HG03139 (cell line): ENCODE measurements around the gene MYPOP.

Source experiments
- ATAC-seq: cut with Tn5 transposase; IDR thresholded peaks from one replicate; pipeline ENCODE4 v1.9.1; 2021; ENCODE audit not compliant: unreplicated experiment

Gene MYPOP, protein sequence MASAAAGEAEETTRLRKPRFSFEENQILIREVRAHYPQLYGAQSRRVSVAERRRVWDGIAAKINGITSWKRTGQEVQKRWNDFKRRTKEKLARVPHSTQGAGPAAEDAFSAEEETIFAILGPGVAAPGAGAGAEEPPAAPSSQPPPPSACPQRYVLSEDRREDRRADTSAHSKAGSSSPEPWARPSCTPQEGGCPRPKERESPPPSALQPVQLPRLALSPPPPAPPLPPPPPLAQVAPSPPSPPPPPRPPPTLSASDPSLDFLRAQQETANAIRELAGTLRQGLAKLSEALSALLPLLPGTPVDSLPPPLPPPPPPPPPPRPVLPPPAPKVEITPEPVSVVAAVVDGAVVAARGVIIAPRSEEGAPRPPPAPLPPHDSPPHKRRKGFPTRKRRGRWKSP

GRCh38 chr19:45901912-45902650 is at the start of gene MYPOP:
Gene MYPOP (minus strand): TSS chr19:45902613. CDS start chr19:45901773, 840 bp downstream.
- ATAC-seq = no peak

DNA sequence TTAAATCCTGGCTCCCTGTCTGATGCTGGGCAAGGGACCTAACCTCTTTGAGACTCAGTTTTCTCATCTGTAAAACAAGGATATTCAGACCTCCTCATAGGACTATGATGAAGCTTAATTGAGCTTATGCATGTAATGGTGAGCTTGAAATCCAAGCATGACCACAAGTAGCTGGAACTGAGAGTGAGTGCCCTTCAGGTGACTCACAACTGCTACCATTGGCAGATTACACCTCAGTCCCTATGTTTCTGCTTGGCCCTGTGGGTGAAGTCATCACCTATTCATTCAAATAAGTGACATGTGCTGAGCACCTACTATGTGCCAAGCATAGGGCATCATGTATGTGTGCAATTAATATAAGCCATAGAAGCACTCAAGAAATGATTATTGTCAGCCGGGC is 45.5 kb upstream of the MYPOP start:
- ATAC-seq = no peak

DNA sequence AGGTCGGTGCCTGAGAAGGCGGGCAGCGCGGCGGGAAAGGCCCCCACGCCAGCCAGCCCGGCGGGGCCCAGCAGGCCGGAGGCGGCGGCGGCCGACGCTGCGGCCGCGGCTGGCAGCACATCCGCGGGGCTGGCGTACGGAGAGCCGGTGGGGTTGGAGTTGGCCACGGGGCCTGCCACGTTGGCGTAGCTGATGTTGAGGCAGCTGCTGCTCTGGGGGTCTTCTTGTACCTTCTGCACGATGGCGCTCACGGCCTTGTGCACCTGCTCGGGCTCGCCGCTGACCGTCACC is 38.0 kb upstream of the MYPOP start:
- ATAC-seq = no peak

GRCh38 chr19:45939792-45940514 is 37.5 kb upstream of the MYPOP start:
- ATAC-seq = no peak

- no peak for ATAC-seq
Measured at GRCh38 chr19:45938733-45939319, 36.4 kb upstream of the MYPOP start.

GRCh38 chr19:45935267-45935666 is 32.9 kb upstream of the MYPOP start:
- ATAC-seq = no peak

GRCh38 chr19:45934551-45935230 is 32.3 kb upstream of the MYPOP start:
- ATAC-seq = no peak

DNA sequence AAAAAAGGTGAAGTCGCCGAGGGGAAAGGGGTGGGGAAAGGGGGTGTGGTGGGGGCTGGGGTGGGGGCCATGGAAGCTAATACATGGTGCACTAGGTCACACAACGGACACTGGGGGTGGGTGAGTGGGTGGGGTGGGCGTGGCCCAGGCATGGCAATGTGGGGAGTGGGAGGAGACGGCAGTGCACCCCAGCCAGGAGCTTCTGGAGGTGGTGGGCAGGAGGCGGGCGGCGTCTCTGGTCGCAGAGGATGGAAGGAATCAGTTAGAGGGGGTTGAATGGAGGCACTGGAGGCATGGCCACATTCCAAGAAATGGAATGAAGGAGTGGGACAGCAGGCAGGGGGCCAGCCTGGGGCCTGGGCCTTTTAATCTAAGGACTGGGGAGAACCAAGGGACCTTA is 31.3 kb upstream of the MYPOP start:
- no peak for ATAC-seq

- no peak for ATAC-seq
Measured at GRCh38 chr19:45931055-45931454, 28.6 kb upstream of the MYPOP start.

DNA sequence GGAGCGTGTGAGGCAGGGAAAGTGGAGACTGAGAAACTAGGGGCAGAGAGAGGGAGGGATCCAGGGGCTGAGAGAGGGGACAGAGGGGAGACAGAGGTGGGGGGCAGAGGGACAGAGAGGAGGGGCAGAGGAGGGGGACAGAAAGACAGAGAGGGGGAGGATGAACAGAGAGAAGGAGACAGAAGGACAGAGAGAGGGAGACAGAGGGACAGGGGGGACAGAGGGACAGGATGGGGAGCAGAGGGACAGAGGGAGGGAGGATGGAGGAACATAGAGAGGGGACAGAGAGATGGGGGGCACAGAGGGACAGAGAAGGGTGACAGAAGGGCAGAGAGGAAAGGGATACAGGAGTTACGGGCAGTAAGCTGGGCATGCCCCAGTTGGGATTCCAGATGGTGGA is 26.8 kb upstream of the MYPOP start:
- ATAC-seq = no peak

GRCh38 chr19:45927565-45928261 is 25.3 kb upstream of the MYPOP start:
- ATAC-seq = no peak

- ATAC-seq = no peak
Measured at GRCh38 chr19:45924891-45925447, 22.6 kb upstream of the MYPOP start.

DNA sequence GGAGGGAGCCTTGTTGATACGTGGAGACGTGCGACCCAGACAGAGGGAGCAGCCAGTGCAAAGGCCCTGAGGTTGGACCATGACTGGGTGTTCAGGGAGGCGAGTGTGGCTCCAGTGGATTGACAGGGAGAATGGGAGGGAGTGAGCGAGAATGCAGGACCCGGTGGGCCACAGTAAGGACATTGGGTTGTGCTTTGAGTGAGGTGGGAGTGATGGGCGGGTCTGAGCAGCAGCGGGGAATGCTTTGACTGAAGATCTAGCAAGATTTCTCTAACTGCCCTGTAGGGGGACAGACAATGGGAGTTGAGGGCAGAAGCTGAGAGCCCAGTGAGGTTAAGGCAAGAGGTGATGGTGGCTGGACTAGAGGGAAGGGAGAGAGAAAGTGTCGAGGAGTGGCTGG is 19.9 kb upstream of the MYPOP start:
- no peak for ATAC-seq

GRCh38 chr19:45920458-45920857 is 18.0 kb upstream of the MYPOP start:
- no peak for ATAC-seq

GRCh38 chr19:45919678-45920077 is 17.3 kb upstream of the MYPOP start:
- no peak for ATAC-seq

DNA sequence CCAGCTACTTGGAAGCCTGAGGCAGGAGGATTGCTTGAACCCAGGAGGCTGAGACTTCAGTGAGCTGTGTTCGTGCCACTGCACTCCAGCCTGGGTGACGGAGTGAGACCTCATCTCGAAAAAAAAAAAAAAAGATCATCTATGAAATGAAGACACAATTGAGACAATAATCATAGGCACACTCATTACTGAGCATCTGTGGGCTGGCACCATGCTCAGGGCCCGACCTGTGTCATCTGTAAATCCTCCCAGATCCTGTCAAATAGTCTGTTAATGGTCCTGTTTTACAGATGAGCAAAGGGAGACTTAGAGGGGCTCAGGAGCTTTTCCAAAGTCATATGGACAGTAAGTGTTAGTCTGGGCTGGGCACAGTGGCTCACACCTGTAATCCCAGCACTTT is 16.3 kb upstream of the MYPOP start:
- no peak for ATAC-seq

DNA sequence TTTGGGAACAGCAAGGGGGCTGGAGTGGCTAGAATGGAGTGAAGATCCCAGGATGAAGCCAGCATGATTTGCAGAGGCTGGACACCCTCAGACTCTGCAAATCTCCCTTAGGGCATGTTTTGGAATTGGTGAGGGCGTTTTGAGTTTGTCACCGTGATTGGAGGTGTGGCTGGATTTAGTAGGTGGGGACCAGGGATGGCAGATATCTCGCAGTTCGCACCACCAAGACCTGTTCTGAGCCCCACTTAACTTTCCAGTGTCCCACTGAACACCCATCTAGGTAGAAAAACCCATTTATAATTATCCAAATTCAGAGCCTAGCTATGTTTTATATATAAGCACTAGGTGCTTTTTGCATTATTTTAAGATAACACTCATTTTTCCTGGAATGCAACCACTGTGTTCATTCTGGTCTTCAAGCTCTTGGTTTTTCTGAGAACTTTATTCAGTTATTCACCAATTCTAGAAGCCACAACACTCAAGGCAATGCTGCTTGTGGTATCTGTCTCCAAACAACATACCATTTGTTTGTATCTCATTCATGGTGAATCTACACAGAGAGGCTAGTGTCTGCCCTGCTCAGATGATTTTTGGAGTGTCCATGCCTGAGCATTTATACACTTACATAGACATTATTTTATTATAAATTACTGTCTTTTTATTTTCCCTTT is 15.1 kb upstream of the MYPOP start:
- no peak for ATAC-seq

GRCh38 chr19:45913874-45914830 is 11.7 kb upstream of the MYPOP start, which contains the start of gene NANOS2:
Gene NANOS2 (minus strand): TSS chr19:45914778. CDS start chr19:45914693, 85 bp downstream.
- no peak for ATAC-seq
